PFSK-1 (cell line): ENCODE measurements around the gene CENPX.

Experiments
- FOXP2 ChIP-seq: optimal IDR thresholded peaks from 2 replicates; pipeline ENCODE3; 2011; ENCODE audit warnings: borderline replicate concordance, control low read depth, inconsistent platforms; ENCODE audit not compliant: insufficient read depth; ENCODE audit errors: extremely low read length, extremely low read depth
- POLR2AphosphoS5 ChIP-seq: IDR thresholded peaks from 2 replicates; pipeline ENCODE4 v1.6.1; 2012; ENCODE audit warnings: low read depth, mild to moderate bottlenecking, control low read depth, low read length, moderate library complexity
- SIN3A ChIP-seq: IDR thresholded peaks from 2 replicates; pipeline ENCODE4 v1.6.1; 2012; ENCODE audit warnings: mild to moderate bottlenecking, low read length, moderate library complexity, borderline replicate concordance; ENCODE audit not compliant: insufficient read depth
- TAF1 ChIP-seq: IDR thresholded peaks from 2 replicates; pipeline ENCODE4 v1.6.1; 2012; ENCODE audit warnings: low read length, control low read depth, borderline replicate concordance; ENCODE audit not compliant: insufficient read depth
- TF ChIP-seq, protein P1 (sequence below), 2 experiments: IDR thresholded peaks; 2 replicates each; pipeline versions ENCODE4 v1.6.1 to v1.8.0; 2011 to 2012; ENCODE audit warnings: low read depth in 2 of 2, low read length in 2 of 2, control low read depth in 1 of 2, inconsistent platforms in 1 of 2, mild to moderate bottlenecking in 1 of 2, moderate library complexity in 1 of 2; ENCODE audit not compliant: insufficient read depth in 1 of 2

The CENPX gene

DNA sequence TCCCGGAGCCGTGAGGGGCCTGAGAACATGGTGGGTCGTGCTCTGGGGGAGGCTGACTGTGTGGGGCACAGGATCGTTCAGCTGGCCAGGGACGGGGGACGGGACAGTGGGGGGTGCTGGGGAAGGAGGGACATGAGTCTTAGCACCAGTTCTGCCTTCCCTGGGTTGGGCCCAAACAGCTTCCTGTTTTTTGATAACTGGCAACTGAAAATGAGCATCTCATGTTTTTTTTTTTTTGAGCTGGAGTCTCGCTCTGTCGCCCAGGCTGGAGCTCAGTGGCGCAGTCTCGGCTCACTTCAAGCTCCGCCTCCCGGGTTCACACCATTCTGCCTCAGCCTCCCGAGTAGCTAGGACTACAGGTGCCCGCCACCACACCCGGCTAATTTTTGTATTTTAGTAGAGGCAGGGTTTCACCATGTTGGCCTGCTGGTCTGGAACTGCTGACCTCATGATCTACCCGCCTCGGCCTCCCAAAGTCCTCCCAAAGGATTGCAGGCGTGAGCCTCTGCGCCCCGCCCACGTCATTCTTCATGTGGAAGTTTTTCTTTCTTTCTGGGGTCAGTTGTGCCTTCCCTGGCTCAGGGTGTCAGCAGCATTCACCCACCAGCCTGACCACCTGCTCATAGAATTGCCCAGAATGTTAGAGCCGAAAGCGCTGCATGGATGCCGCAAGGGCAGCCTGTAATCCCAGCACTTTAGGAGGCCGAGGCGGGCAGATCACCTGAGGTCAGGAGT lies 38.9 kb downstream of the CENPX start:
- TF ChIP-seq TAF1 (no peak), FOXP2 (no peak), POLR2AphosphoS5 (no peak), SIN3A (no peak)
- TF ChIP-seq, protein P1, sequence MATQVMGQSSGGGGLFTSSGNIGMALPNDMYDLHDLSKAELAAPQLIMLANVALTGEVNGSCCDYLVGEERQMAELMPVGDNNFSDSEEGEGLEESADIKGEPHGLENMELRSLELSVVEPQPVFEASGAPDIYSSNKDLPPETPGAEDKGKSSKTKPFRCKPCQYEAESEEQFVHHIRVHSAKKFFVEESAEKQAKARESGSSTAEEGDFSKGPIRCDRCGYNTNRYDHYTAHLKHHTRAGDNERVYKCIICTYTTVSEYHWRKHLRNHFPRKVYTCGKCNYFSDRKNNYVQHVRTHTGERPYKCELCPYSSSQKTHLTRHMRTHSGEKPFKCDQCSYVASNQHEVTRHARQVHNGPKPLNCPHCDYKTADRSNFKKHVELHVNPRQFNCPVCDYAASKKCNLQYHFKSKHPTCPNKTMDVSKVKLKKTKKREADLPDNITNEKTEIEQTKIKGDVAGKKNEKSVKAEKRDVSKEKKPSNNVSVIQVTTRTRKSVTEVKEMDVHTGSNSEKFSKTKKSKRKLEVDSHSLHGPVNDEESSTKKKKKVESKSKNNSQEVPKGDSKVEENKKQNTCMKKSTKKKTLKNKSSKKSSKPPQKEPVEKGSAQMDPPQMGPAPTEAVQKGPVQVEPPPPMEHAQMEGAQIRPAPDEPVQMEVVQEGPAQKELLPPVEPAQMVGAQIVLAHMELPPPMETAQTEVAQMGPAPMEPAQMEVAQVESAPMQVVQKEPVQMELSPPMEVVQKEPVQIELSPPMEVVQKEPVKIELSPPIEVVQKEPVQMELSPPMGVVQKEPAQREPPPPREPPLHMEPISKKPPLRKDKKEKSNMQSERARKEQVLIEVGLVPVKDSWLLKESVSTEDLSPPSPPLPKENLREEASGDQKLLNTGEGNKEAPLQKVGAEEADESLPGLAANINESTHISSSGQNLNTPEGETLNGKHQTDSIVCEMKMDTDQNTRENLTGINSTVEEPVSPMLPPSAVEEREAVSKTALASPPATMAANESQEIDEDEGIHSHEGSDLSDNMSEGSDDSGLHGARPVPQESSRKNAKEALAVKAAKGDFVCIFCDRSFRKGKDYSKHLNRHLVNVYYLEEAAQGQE (IDR thresholded peaks at IDR 0.05; ENCODE audit: insufficient read depth in 1 of 2, low read depth in 2 of 2, low read length in 2 of 2): no peak

GRCh38 chr17:81983011-81983638 lies 39.6 kb downstream of the CENPX start:
- no peak for TF ChIP-seq FOXP2
- TF ChIP-seq, protein P1 (IDR thresholded peaks at IDR 0.05; ENCODE audit: insufficient read depth in 1 of 2, low read depth in 2 of 2, low read length in 2 of 2): no peak
- TF ChIP-seq TAF1: no peak
- TF ChIP-seq SIN3A: no peak
- TF ChIP-seq POLR2AphosphoS5: no peak

GRCh38 chr17:81980707-81981343 lies 41.9 kb downstream of the CENPX start:
- TF ChIP-seq FOXP2 (no peak), TAF1 (no peak), POLR2AphosphoS5 (no peak), SIN3A (no peak)
- TF ChIP-seq, protein P1 (IDR thresholded peaks at IDR 0.05; ENCODE audit: insufficient read depth in 1 of 2, low read depth in 2 of 2, low read length in 2 of 2): no peak

- no peak for TF ChIP-seq POLR2AphosphoS5
- TF ChIP-seq FOXP2: no peak
- TF ChIP-seq, protein P1 (IDR thresholded peaks at IDR 0.05; ENCODE audit: insufficient read depth in 1 of 2, low read depth in 2 of 2, low read length in 2 of 2): no peak
These were observed 42.6 kb downstream of the CENPX start for GRCh38 chr17:81980122-81980521.
